Activated effector memory CD4-positive, alpha-beta T cell treated with Interleukin-2 at 50 U/mL for 16 hours (primary cell): Measurements from ENCODE around the gene FAT4.

Experiments
- DNase-seq: peaks from one replicate; pipeline ENCODE4 v3.0.0-alpha.2; 2020

The FAT4 gene

GRCh38 chr4:125314676-125315575, at the start of gene FAT4:
Gene FAT4, plus strand, starts transcription at chr4:125314955. Its CDS starts 1,457 bp downstream, at chr4:125316412.
- no peak for DNase-seq

GRCh38 chr4:125265846-125266245, 48.9 kb upstream of the FAT4 start:
- DNase-seq = no peak

GRCh38 chr4:125266901-125267604, 47.7 kb upstream of the FAT4 start:
- DNase-seq = no peak

- DNase-seq = no peak
These were observed 47.1 kb upstream of the FAT4 start for GRCh38 chr4:125267630-125268029.

GRCh38 chr4:125268068-125268755, 46.5 kb upstream of the FAT4 start:
- no peak for DNase-seq

GRCh38 chr4:125276811-125277210, 37.9 kb upstream of the FAT4 start:
- DNase-seq = no peak

GRCh38 chr4:125277790-125278189, 37.0 kb upstream of the FAT4 start:
- DNase-seq = no peak

- no peak for DNase-seq
These were observed 33.8 kb upstream of the FAT4 start for GRCh38 chr4:125280892-125281403.

- DNase-seq = no peak
These were observed 31.0 kb upstream of the FAT4 start for GRCh38 chr4:125283707-125284279.

GRCh38 chr4:125297116-125297515, 17.6 kb upstream of the FAT4 start:
- no peak for DNase-seq

GRCh38 chr4:125303058-125303457, 11.7 kb upstream of the FAT4 start:
- DNase-seq = no peak

GRCh38 chr4:125303821-125304220, 10.9 kb upstream of the FAT4 start:
- DNase-seq = no peak

- DNase-seq = no peak
These were observed 8.6 kb upstream of the FAT4 start for GRCh38 chr4:125306112-125306511.

- no peak for DNase-seq
These were observed 8.2 kb upstream of the FAT4 start for GRCh38 chr4:125306533-125306932.

GRCh38 chr4:125311503-125311902, 3.3 kb upstream of the FAT4 start:
- no peak for DNase-seq

- DNase-seq = no peak
These were observed 1.3 kb upstream of the FAT4 start for GRCh38 chr4:125313497-125313896.

GRCh38 chr4:125313989-125314667, 627 bp upstream of the FAT4 start:
- no peak for DNase-seq

- DNase-seq = no peak
These were observed 1.0 kb downstream of the FAT4 start for GRCh38 chr4:125315576-125316400.

- DNase-seq = no peak
These were observed 1.6 kb downstream of the FAT4 start for GRCh38 chr4:125316401-125316790.

GRCh38 chr4:125316791-125317524, 2.2 kb downstream of the FAT4 start:
- no peak for DNase-seq

- no peak for DNase-seq
These were observed 2.7 kb downstream of the FAT4 start for GRCh38 chr4:125317525-125317877.
